Measurements from ENCODE around the gene GNB4. TPM values are rescaled to one million over a fixed set of nuclear protein-coding genes. Genes with fewer than 3 reads are reported as not detected.

Gene GNB4
- total RNA-seq (61.9 and 62.6 TPM in 2 replicates), polyA plus RNA-seq (22.2 and 30.3 TPM in 2 replicates), polyA minus RNA-seq (134 TPM in 2 replicates), Bru-seq, nascent RNA (percentile 96 among the genes with signal in this experiment), BruChase-seq, experiment 1, labeled RNA remaining after a 6-hour chase (percentile 94 among the genes with signal in this experiment), BruChase-seq, experiment 2, labeled RNA remaining after a 2-hour chase (percentile 97 among the genes with signal in this experiment)
- 23.5 and 24.5 TPM in 2 replicates for polyA plus RNA-seq (2011; cell fraction: cytosol; rRNA removed)
- 26.2 and 28.2 TPM in 2 replicates for polyA plus RNA-seq (2011; cell fraction: nucleus; rRNA removed)
- polyA plus RNA-seq (2012), result 28.2 and 41.8 TPM in 2 replicates
- polyA minus RNA-seq (2011; cell fraction: cytosol; rRNA and poly(A)+ RNA removed), result 28.9 TPM
- polyA minus RNA-seq (2011; cell fraction: nucleus; rRNA and poly(A)+ RNA removed), result 36.2 and 51.3 TPM in 2 replicates
- long read RNA-seq, full-length matches to known transcripts, result 33 of 57 reads
- long read RNA-seq, partial matches to known transcripts, result 4 of 57 reads
- long read RNA-seq, other reads (novel, unspliced or antisense), result 20 of 57 reads

GRCh38 chr3:179451265-179452175 lies at the start of gene GNB4:
Gene GNB4, minus strand, starts transcription at chr3:179451470. Its CDS starts 25,270 bp downstream, at chr3:179426200.
- peak within 1 kb of the TSS; percentile 43 to 93 (median 92) for H3K4me3 ChIP-seq (replicated peaks in 1 of 3; ENCODE audit: insufficient read depth in 1 of 3, low read depth in 1 of 3, low read length in 3 of 3)
- no peaks in the 10 kb centered on the region for H3K9me3 ChIP-seq (replicated peaks; ENCODE audit: control insufficient read depth, insufficient read depth, low read length)
- ChIA-PET POLR2A (interaction anchor here (0.5 to 0.7 kb wide), 2 partner anchors 111 to 426 kb away, joined by 3 to 4 read pairs; partner anchors contain the start of gene ACTL6A), CTCF (interaction anchor here (1.0 to 2.5 kb wide), 8 partner anchors 11 to 111 kb away, joined by 3 to 8 read pairs (median 4); partner anchors contain the start of gene ACTL6A)
- H3K9ac ChIP-seq (replicated peaks; ENCODE audit: extremely low read depth, insufficient read depth, low read length), result peak within 1 kb of the TSS; percentile 93
- H3K27me3 ChIP-seq (ENCODE audit: control insufficient read depth in 2 of 2, insufficient read depth in 2 of 2, low read length in 2 of 2), result no peaks in the 10 kb centered on the region
- H3K4me1 ChIP-seq (ENCODE audit: control insufficient read depth, extremely low read depth, insufficient read depth, low read length), result peaks cover 29% of the 10 kb centered on the region
- peak within 1 kb of the TSS; percentile 98 for H3K4me2 ChIP-seq (ENCODE audit: insufficient read depth, low read length)
- DNase-seq (ENCODE audit: low read depth, low spot score) (peak; percentile 96), FAIRE-seq (no peak)
- intact Hi-C loops (cut with micrococcal nuclease), result loop anchor here (1.0 to 5.0 kb wide), 9 partner anchors 22 to 304 kb away; partner anchors contain the start of genes ACTL6A, MFN1, MRPL47 and NDUFB5
- peak within 1 kb of the TSS; percentile 68 for H2AFZ ChIP-seq (ENCODE audit: low read depth, low read length)
- H3K79me2 ChIP-seq (ENCODE audit: control insufficient read depth, insufficient read depth, low read length), result peaks cover 44% of the 10 kb centered on the region
- TSS peak; percentile 76 for BruUV-seq (replicated peaks)
- no peaks in the 10 kb centered on the region for H3K36me3 ChIP-seq (ENCODE audit: control insufficient read depth in 2 of 2, extremely low read depth in 1 of 2, insufficient read depth in 2 of 2, low read length in 2 of 2)
- TF ChIP-seq CTCF (IDR thresholded peaks at IDR 0.05; ENCODE audit: extremely low read depth in 1 of 2, insufficient read depth in 1 of 2, low read depth in 1 of 2, low read length in 2 of 2), result no peak
- peak; percentile 87 for TF ChIP-seq POLR2A (IDR thresholded peaks at IDR 0.05; ENCODE audit: low read depth, low read length)
- peak; percentile 93 for TF ChIP-seq POLR2AphosphoS5 (IDR thresholded peaks at IDR 0.05; ENCODE audit: insufficient read depth, low read depth, low read length)
- peak; percentile 16 for TF ChIP-seq MAX (IDR thresholded peaks at IDR 0.05; ENCODE audit: insufficient read depth, insufficient read length)
- H3K27ac ChIP-seq (ENCODE audit: insufficient read depth, low read depth, low read length), result peak within 1 kb of the TSS; percentile 95
- no peaks in the 10 kb centered on the region for H4K20me1 ChIP-seq (replicated peaks; ENCODE audit: control insufficient read depth, extremely low read depth, insufficient read depth, low read length)
- no peaks in the 10 kb centered on the region for H3K9me1 ChIP-seq (replicated peaks; ENCODE audit: control insufficient read depth, extremely low read depth, insufficient read depth, low read length)
- dilution Hi-C loops (cut with MboI; ENCODE audit: extremely low pct_ligation_motif_present, low sequenced_read_pairs), result no loop called here

Measured in endothelial cell of umbilical vein (primary cell).